ENCODE measurements around the gene GPR155.

Gene GPR155

GRCh38 chr2:174510583-174511189 is 23.9 kb upstream of the GPR155 start:
- H3K9me3 ChIP-seq (ENCODE audit: insufficient read depth, low read depth, low read length) = peaks cover 15% of the 10 kb centered on the region; the same call in 1 of the 2 replicates
- no peak overlapping the region for H2AFZ ChIP-seq (ENCODE audit: low read length)
- H3K27me3 ChIP-seq (ENCODE audit: insufficient read depth, low read length, poor library complexity, severe bottlenecking) = no peaks in the 10 kb centered on the region
- H3K9me2 ChIP-seq (replicated peaks; ENCODE audit: low read depth, low read length) = no peaks in the 10 kb centered on the region
- TF ChIP-seq EZH2phosphoT487 (IDR thresholded peaks at IDR 0.05; ENCODE audit: borderline replicate concordance) = no peak
- TF ChIP-seq CTCF (conservative IDR thresholded peaks at IDR 0.05; ENCODE audit: low read length) = no peak
- H3K79me2 ChIP-seq (ENCODE audit: insufficient read depth, low read length) = no peaks in the 10 kb centered on the region
- no peaks in the 10 kb centered on the region for H3K36me3 ChIP-seq (ENCODE audit: insufficient read depth, low read length)
- no peaks in the 10 kb centered on the region for H3F3A ChIP-seq (ENCODE audit: low read depth)
- H3K4me3 ChIP-seq (ENCODE audit: low read length, poor library complexity, severe bottlenecking) = no peak overlapping the region
- H3K4me1 ChIP-seq (ENCODE audit: insufficient read depth, low read length, poor library complexity, severe bottlenecking) = no peaks in the 10 kb centered on the region
- H4K20me1 ChIP-seq (ENCODE audit: insufficient read depth, low read length, poor library complexity, severe bottlenecking) = no peaks in the 10 kb centered on the region
- H3K4me2 ChIP-seq (ENCODE audit: low read depth, low read length, poor library complexity, severe bottlenecking) = no peak overlapping the region
- no peak overlapping the region for H3K9ac ChIP-seq (ENCODE audit: low read depth, low read length, poor library complexity, severe bottlenecking)

GRCh38 chr2:174503161-174503809 is 16.5 kb upstream of the GPR155 start:
- H3K27me3 ChIP-seq (ENCODE audit: insufficient read depth, low read length, poor library complexity, severe bottlenecking) = peaks cover 10% of the 10 kb centered on the region
- TF ChIP-seq EZH2phosphoT487 (IDR thresholded peaks at IDR 0.05; ENCODE audit: borderline replicate concordance) (no peak), CTCF (conservative IDR thresholded peaks at IDR 0.05; ENCODE audit: low read length) (no peak)

GRCh38 chr2:174499371-174499770 is 12.5 kb upstream of the GPR155 start:
- Histone ChIP-seq H3K27me3 (ENCODE audit: insufficient read depth, low read length, poor library complexity, severe bottlenecking) (peaks cover 10% of the 10 kb centered on the region), H2AFZ (ENCODE audit: low read length) (no peak overlapping the region), H3K36me3 (ENCODE audit: insufficient read depth, low read length) (no peaks in the 10 kb centered on the region), H3F3A (ENCODE audit: low read depth) (no peaks in the 10 kb centered on the region), H3K9me3 (ENCODE audit: insufficient read depth, low read depth, low read length) (no peaks in the 10 kb centered on the region), H4K20me1 (ENCODE audit: insufficient read depth, low read length, poor library complexity, severe bottlenecking) (no peaks in the 10 kb centered on the region), H3K4me1 (ENCODE audit: insufficient read depth, low read length, poor library complexity, severe bottlenecking) (no peaks in the 10 kb centered on the region), H3K9ac (ENCODE audit: low read depth, low read length, poor library complexity, severe bottlenecking) (no peak overlapping the region), H3K4me3 (ENCODE audit: low read length, poor library complexity, severe bottlenecking) (no peak overlapping the region), H3K79me2 (ENCODE audit: insufficient read depth, low read length) (no peaks in the 10 kb centered on the region), H3K9me2 (replicated peaks; ENCODE audit: low read depth, low read length) (no peaks in the 10 kb centered on the region), H3K4me2 (ENCODE audit: low read depth, low read length, poor library complexity, severe bottlenecking) (no peak overlapping the region)
- no peak for TF ChIP-seq CTCF (conservative IDR thresholded peaks at IDR 0.05; ENCODE audit: low read length)
- TF ChIP-seq EZH2phosphoT487 (IDR thresholded peaks at IDR 0.05; ENCODE audit: borderline replicate concordance) = no peak

More at GRCh38 chr2:174503161-174503809, 16.5 kb upstream of the GPR155 start:
- Histone ChIP-seq H3K9ac (ENCODE audit: low read depth, low read length, poor library complexity, severe bottlenecking) (no peak overlapping the region), H4K20me1 (ENCODE audit: insufficient read depth, low read length, poor library complexity, severe bottlenecking) (no peaks in the 10 kb centered on the region), H3K9me2 (replicated peaks; ENCODE audit: low read depth, low read length) (no peaks in the 10 kb centered on the region), H3K9me3 (ENCODE audit: insufficient read depth, low read depth, low read length) (no peaks in the 10 kb centered on the region), H2AFZ (ENCODE audit: low read length) (no peak overlapping the region), H3K4me1 (ENCODE audit: insufficient read depth, low read length, poor library complexity, severe bottlenecking) (no peaks in the 10 kb centered on the region), H3K4me2 (ENCODE audit: low read depth, low read length, poor library complexity, severe bottlenecking) (no peak overlapping the region), H3K79me2 (ENCODE audit: insufficient read depth, low read length) (no peaks in the 10 kb centered on the region), H3K4me3 (ENCODE audit: low read length, poor library complexity, severe bottlenecking) (no peak overlapping the region), H3K36me3 (ENCODE audit: insufficient read depth, low read length) (no peaks in the 10 kb centered on the region), H3F3A (ENCODE audit: low read depth) (no peaks in the 10 kb centered on the region)

Data from Loucy (cell line).